Colonic mucosa (tissue), 4 donors: ENCODE measurements around the gene ZNF23. TPM values are rescaled to one million over a fixed set of nuclear protein-coding genes. Genes with fewer than 3 reads are reported as not detected.

Experiments
- DNase-seq: peaks from one replicate; pipeline ENCODE4 v3.0.0-alpha.2; 2020
- H3K27ac ChIP-seq: fragments of 200-600 bp; one replicate; pipeline ENCODE4 v1.8.0; 2021
- H3K27me3 ChIP-seq: fragments of 200-600 bp; one replicate; pipeline ENCODE4 v1.8.0; 2021
- H3K36me3 ChIP-seq: fragments of 200-600 bp; one replicate; pipeline ENCODE4 v1.8.0; 2021
- H3K4me1 ChIP-seq: fragments of 200-600 bp; one replicate; pipeline ENCODE4 v1.8.0; 2021; ENCODE audit warnings: mild to moderate bottlenecking
- H3K4me3 ChIP-seq: fragments of 200-600 bp; one replicate; pipeline ENCODE4 v1.8.0; 2021
- H3K9ac ChIP-seq, 2 donors: one replicate each; pipeline ENCODE4 v1.7.0; 2013; ENCODE audit warnings: control low read depth in 2 of 2, low read depth in 2 of 2, low read length in 2 of 2
- H3K9me3 ChIP-seq: fragments of 200-600 bp; one replicate; pipeline ENCODE4 v1.8.0; 2021
- CTCF ChIP-seq: fragments of 200-600 bp; IDR thresholded peaks from one replicate; pipeline ENCODE4 v1.8.0; 2022; ENCODE audit warnings: antibody characterized with exemption, mild to moderate bottlenecking
- intact Hi-C: fragments of 100-400 bp; cut with DNase I; formaldehyde crosslinking; loops from one replicate; pipeline ENCODE4 v1.14.1; 2022
- total RNA-seq, 2 donors: library from RNA; stranded (reverse); fragmentation: NEBNext Ultra II Directional in 1 of 2; extraction: Animal tissue kit (Norgen Biotek cat#: 25700) in 1 of 2; gene quantifications; one replicate each; pipeline ENCODE4 v1.2.1, GENCODE V29; 2021
- donor health status: healthy.
- donor health status: DM: no; HTN: no; CAD: no.
- donor health status: DM: no; HTN: no; CAD: no.

ZNF23 gene
- total RNA-seq, 2 donors from 2014 or later = 5.8 to 6.4 TPM

- Histone ChIP-seq H3K27me3 (no peaks in the 10 kb centered on the region), H3K9me3 (no peaks in the 10 kb centered on the region), H3K9ac (no peak overlapping the region), H3K27ac (no peak overlapping the region), H3K36me3 (no peaks in the 10 kb centered on the region), H3K4me3 (no peak overlapping the region), H3K4me1 (no peaks in the 10 kb centered on the region)
- TF ChIP-seq CTCF = no peak
- no peak for DNase-seq
- intact Hi-C loops = no loop called here
Observed at GRCh38 chr16:71432906-71433305, 29.1 kb downstream of the ZNF23 start.

- Histone ChIP-seq H3K9ac (no peak overlapping the region), H3K9me3 (no peaks in the 10 kb centered on the region), H3K4me1 (no peaks in the 10 kb centered on the region), H3K4me3 (no peak overlapping the region), H3K36me3 (no peaks in the 10 kb centered on the region), H3K27ac (no peak overlapping the region), H3K27me3 (peaks cover under 1% of the 10 kb centered on the region)
- no peak for DNase-seq
- no peak for TF ChIP-seq CTCF
- intact Hi-C loops = no loop called here
Observed at GRCh38 chr16:71431991-71432390, 30.1 kb downstream of the ZNF23 start.

GRCh38 chr16:71431176-71431575 lies 30.9 kb downstream of the ZNF23 start:
- no peak overlapping the region for H3K9ac ChIP-seq
- no peaks in the 10 kb centered on the region for H3K9me3 ChIP-seq
- H3K36me3 ChIP-seq = no peaks in the 10 kb centered on the region
- peaks cover 2% of the 10 kb centered on the region for H3K27me3 ChIP-seq
- no peak for TF ChIP-seq CTCF
- intact Hi-C loops = no loop called here
- no peaks in the 10 kb centered on the region for H3K4me1 ChIP-seq
- H3K27ac ChIP-seq = no peak overlapping the region
- H3K4me3 ChIP-seq = no peak overlapping the region
- DNase-seq = no peak

- H3K4me1 ChIP-seq = no peaks in the 10 kb centered on the region
- intact Hi-C loops = no loop called here
- no peak overlapping the region for H3K27ac ChIP-seq
- no peaks in the 10 kb centered on the region for H3K9me3 ChIP-seq
- H3K36me3 ChIP-seq = no peaks in the 10 kb centered on the region
- H3K27me3 ChIP-seq = peaks cover 2% of the 10 kb centered on the region
- no peak for DNase-seq
- no peak overlapping the region for H3K9ac ChIP-seq
- H3K4me3 ChIP-seq = no peak overlapping the region
- TF ChIP-seq CTCF = no peak
Observed at GRCh38 chr16:71430744-71431143, 31.3 kb downstream of the ZNF23 start.

- H3K27ac ChIP-seq = no peak overlapping the region
- H3K27me3 ChIP-seq = peaks cover 2% of the 10 kb centered on the region
- no peaks in the 10 kb centered on the region for H3K4me1 ChIP-seq
- no peaks in the 10 kb centered on the region for H3K9me3 ChIP-seq
- intact Hi-C loops = no loop called here
- H3K36me3 ChIP-seq = no peaks in the 10 kb centered on the region
- no peak overlapping the region for H3K9ac ChIP-seq
- TF ChIP-seq CTCF = no peak
- H3K4me3 ChIP-seq = no peak overlapping the region
- DNase-seq = no peak
Observed at GRCh38 chr16:71429581-71429980, 32.5 kb downstream of the ZNF23 start.

GRCh38 chr16:71428883-71429282 lies 33.2 kb downstream of the ZNF23 start:
- Histone ChIP-seq H3K4me1 (no peaks in the 10 kb centered on the region), H3K36me3 (no peaks in the 10 kb centered on the region), H3K9ac (no peak overlapping the region), H3K27ac (no peak overlapping the region), H3K9me3 (no peaks in the 10 kb centered on the region), H3K4me3 (no peak overlapping the region), H3K27me3 (peaks cover 2% of the 10 kb centered on the region)
- intact Hi-C loops = no loop called here
- DNase-seq = no peak
- TF ChIP-seq CTCF = no peak
